ENCODE data around the gene ADAM22. TPM values are rescaled to one million over a fixed set of nuclear protein-coding genes. Genes with fewer than 3 reads are reported as not detected.
"Not testable (repeated sequence)": the region's sequence is repeated elsewhere in the genome, so short reads cannot be mapped to it uniquely, and the experiment has no call there.

ADAM22 gene
- total RNA-seq, 4 donors from 2014 or later: 0.53 to 2.7 (median 1.5) TPM

DNA sequence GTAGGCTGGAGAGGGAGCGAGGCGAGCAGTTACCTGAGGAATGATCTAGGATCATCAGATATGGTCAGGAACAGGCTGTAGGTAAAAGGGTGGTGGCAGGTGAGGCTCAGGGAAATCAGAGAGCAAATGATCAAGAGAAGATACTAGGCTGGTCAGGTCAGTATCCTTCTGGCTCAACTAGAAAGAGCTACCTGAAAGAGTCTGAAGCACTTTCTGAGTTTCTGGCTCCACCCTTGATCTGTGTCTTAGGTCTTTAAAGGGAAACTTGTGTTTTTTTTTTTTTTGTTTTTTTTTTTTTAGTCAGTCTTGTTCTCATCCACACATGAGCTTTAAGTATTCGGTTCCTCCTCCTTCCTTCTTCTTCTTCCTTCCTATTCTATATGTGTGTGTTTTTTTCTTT, 10.5 kb downstream of the ADAM22 start:
- DNase-seq (ENCODE audit: low spot score in 2 of 2): no peak
- Histone ChIP-seq H3K27me3 (no peaks in the 10 kb centered on the region), H3K4me1 (no peaks in the 10 kb centered on the region), H3K9me3 (no peaks in the 10 kb centered on the region), H3K4me3 (no peak overlapping the region), H3K27ac (no peak overlapping the region), H3K36me3 (no peaks in the 10 kb centered on the region)
- TF ChIP-seq, protein P1, sequence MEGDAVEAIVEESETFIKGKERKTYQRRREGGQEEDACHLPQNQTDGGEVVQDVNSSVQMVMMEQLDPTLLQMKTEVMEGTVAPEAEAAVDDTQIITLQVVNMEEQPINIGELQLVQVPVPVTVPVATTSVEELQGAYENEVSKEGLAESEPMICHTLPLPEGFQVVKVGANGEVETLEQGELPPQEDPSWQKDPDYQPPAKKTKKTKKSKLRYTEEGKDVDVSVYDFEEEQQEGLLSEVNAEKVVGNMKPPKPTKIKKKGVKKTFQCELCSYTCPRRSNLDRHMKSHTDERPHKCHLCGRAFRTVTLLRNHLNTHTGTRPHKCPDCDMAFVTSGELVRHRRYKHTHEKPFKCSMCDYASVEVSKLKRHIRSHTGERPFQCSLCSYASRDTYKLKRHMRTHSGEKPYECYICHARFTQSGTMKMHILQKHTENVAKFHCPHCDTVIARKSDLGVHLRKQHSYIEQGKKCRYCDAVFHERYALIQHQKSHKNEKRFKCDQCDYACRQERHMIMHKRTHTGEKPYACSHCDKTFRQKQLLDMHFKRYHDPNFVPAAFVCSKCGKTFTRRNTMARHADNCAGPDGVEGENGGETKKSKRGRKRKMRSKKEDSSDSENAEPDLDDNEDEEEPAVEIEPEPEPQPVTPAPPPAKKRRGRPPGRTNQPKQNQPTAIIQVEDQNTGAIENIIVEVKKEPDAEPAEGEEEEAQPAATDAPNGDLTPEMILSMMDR (IDR thresholded peaks at IDR 0.05): no peak
- TF ChIP-seq POLR2A (IDR thresholded peaks at IDR 0.05): no peak
- TF ChIP-seq POLR2AphosphoS5 (IDR thresholded peaks at IDR 0.05): no peak
- TF ChIP-seq EP300 (IDR thresholded peaks at IDR 0.05): no peak
- 89% methylated on average over 3 of the region's 3 CpGs for WGBS

DNA sequence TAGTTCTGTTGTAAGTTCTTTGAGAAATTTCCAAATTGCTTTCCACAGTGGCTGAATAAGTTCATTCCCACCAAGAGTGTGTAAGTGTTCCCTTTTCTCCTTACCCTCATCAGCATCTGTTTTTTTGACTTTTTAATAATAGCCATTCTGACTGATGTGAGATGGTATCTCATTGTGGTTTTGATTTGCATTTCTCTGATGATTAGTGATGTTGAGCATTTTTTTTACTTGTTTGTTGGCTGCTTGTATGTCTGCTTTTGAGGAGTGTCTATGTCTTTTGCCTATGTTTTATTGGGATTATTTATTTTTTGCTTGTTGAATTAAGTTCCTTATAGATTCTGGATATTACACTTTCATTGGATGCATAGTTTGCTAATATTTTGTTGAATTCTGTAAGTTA, 11.9 kb downstream of the ADAM22 start:
- H3K4me3 ChIP-seq; H3K36me3 ChIP-seq; H3K27ac ChIP-seq; DNase-seq (ENCODE audit: low spot score in 2 of 2); H3K4me1 ChIP-seq; H3K9me3 ChIP-seq; H3K27me3 ChIP-seq: not testable (repeated sequence)

DNA sequence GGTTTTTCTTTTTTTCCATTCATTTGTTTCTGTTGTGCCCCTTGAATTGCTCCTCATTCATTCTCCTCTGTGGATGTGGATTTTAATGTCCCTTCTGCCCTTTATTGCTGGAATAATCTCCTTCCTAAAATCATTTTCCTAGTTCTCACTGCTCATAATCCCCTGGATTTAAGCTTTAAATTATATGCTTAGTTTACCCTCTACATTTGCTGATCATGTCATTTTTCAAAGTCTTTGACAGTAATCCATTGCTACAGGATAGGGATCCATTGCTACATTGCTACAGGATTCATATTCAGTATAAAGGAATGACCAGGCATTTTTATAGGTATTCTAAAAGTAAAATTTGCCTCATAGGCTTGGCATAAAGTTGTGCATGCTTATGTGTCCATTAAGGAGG, 14.3 kb downstream of the ADAM22 start:
- no peaks in the 10 kb centered on the region for H3K27me3 ChIP-seq
- no peak overlapping the region for H3K4me3 ChIP-seq
- H3K9me3 ChIP-seq: no peaks in the 10 kb centered on the region
- H3K4me1 ChIP-seq: no peaks in the 10 kb centered on the region
- no peaks in the 10 kb centered on the region for H3K36me3 ChIP-seq
- DNase-seq (ENCODE audit: low spot score in 2 of 2): no peak
- no peak overlapping the region for H3K27ac ChIP-seq
- TF ChIP-seq POLR2A (IDR thresholded peaks at IDR 0.05) (no peak), POLR2AphosphoS5 (IDR thresholded peaks at IDR 0.05) (no peak), EP300 (IDR thresholded peaks at IDR 0.05) (no peak)
- TF ChIP-seq, protein P1 (IDR thresholded peaks at IDR 0.05): no peak

DNA sequence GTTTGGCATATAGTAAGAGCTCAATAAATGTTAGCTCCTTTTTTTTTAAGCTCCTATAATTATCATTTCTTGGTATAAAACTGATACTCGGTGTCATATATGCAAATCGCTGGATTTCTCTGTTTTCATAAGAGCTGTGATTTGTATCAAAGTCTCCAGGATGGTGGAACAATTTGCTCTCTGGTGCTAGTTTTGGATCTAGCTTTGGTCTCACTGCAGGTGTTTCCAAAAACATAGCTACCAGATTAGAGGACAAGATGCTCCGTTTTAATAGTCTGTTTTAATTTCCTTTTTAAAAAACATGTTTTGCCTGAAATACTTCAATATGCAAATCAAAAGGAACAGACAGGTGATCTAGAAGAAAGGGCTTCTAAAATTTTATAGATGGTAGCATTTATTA, 25.3 kb downstream of the ADAM22 start:
- H3K4me3 ChIP-seq: no peak overlapping the region
- no peaks in the 10 kb centered on the region for H3K4me1 ChIP-seq
- TF ChIP-seq, protein P1 (IDR thresholded peaks at IDR 0.05): no peak
- TF ChIP-seq POLR2AphosphoS5 (IDR thresholded peaks at IDR 0.05) (no peak), POLR2A (IDR thresholded peaks at IDR 0.05) (no peak), EP300 (IDR thresholded peaks at IDR 0.05) (no peak)
- H3K36me3 ChIP-seq: no peaks in the 10 kb centered on the region
- H3K27me3 ChIP-seq: no peaks in the 10 kb centered on the region
- no peak overlapping the region for H3K27ac ChIP-seq
- DNase-seq (ENCODE audit: low spot score in 2 of 2): no peak
- no peaks in the 10 kb centered on the region for H3K9me3 ChIP-seq
- 91% methylated on average over 3 of the region's 3 CpGs for WGBS

DNA sequence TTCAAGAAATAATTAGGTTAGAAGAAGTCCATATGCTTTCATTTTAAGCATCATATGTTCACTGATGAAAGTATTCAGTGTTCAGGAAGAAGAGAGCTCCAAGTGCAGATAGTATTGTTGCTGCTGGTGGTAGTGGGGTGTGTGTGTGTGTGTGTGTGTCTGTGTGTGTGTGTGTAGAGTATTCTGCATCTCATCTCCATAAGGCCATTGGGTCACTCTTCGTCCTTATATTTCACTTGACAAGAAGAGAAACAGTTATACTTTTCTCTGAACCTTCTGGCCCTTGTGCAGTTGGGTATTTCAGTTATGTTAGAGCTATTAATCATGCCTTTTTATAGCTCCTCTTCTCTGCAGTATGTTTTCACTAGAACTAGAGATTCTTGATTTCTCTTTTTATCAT, 26.2 kb downstream of the ADAM22 start:
- H3K4me3 ChIP-seq: no peak overlapping the region
- H3K27ac ChIP-seq: no peak overlapping the region
- WGBS: 33% methylated on average over 1 of the region's 1 CpG
- H3K4me1 ChIP-seq: no peaks in the 10 kb centered on the region
- H3K27me3 ChIP-seq: no peaks in the 10 kb centered on the region
- DNase-seq (ENCODE audit: low spot score in 2 of 2): no peak
- no peak for TF ChIP-seq POLR2A (IDR thresholded peaks at IDR 0.05)
- no peak for TF ChIP-seq EP300 (IDR thresholded peaks at IDR 0.05)
- no peak for TF ChIP-seq POLR2AphosphoS5 (IDR thresholded peaks at IDR 0.05)
- TF ChIP-seq, protein P1 (IDR thresholded peaks at IDR 0.05): no peak
- no peaks in the 10 kb centered on the region for H3K9me3 ChIP-seq
- H3K36me3 ChIP-seq: no peaks in the 10 kb centered on the region

DNA sequence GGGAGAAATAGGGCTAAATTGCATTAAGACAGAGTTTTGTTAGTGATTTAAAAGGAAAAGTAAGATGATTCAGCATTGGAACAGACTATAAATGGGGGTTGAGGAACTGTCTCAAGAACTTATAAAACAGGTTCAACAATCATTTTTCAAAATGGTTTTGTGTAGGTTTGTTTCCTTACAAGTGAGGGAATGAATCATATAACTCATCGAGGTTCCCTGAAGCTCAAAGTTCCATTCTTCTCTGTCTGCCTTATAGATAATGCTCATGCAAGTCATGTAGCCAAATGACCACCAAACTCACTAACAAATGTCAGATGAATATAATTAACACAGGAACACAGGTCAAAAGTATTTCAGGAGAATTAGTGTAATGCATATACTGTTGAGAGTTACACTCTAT, 27.7 kb downstream of the ADAM22 start:
- H3K4me1 ChIP-seq: no peaks in the 10 kb centered on the region
- no peaks in the 10 kb centered on the region for H3K9me3 ChIP-seq
- H3K27ac ChIP-seq: no peak overlapping the region
- no peaks in the 10 kb centered on the region for H3K27me3 ChIP-seq
- no peak for DNase-seq (ENCODE audit: low spot score in 2 of 2)
- H3K36me3 ChIP-seq: no peaks in the 10 kb centered on the region
- 71% methylated on average over 1 of the region's 1 CpG for WGBS
- TF ChIP-seq, protein P1 (IDR thresholded peaks at IDR 0.05): no peak
- TF ChIP-seq POLR2A (IDR thresholded peaks at IDR 0.05): no peak
- no peak overlapping the region for H3K4me3 ChIP-seq
